Nephron progenitor cell (in vitro differentiated cells): ENCODE data around the gene TMPRSS6.

Experiments used
- DNase-seq: peaks from one replicate; pipeline ENCODE4 v3.0.0; 2021
- H3K27ac Mint-ChIP-seq: 2 replicates; pipeline ENCODE4 v1.8.0; 2021; ENCODE audit warnings: mild to moderate bottlenecking, moderate library complexity, mixed read lengths
- H3K27me3 Mint-ChIP-seq: 2 replicates; pipeline ENCODE4 v1.8.0; 2021; ENCODE audit warnings: mild to moderate bottlenecking, low read depth, mixed read lengths; ENCODE audit not compliant: poor library complexity
- H3K36me3 Mint-ChIP-seq: 2 replicates; pipeline ENCODE4 v1.8.0; 2021; ENCODE audit warnings: low read depth, mixed read lengths
- H3K4me1 Mint-ChIP-seq: 2 replicates; pipeline ENCODE4 v1.8.0; 2021; ENCODE audit warnings: mixed read lengths
- H3K4me3 Mint-ChIP-seq: 2 replicates; pipeline ENCODE4 v1.8.0; 2021; ENCODE audit warnings: mild to moderate bottlenecking, moderate library complexity, mixed read lengths
- H3K9me3 Mint-ChIP-seq: 2 replicates; pipeline ENCODE4 v1.8.0; 2021; ENCODE audit warnings: mild to moderate bottlenecking, moderate library complexity, mixed read lengths
- CTCF ChIP-seq: fragments of 200-600 bp; sonication (generic); IDR thresholded peaks from 2 replicates; pipeline ENCODE4 v1.5.0; 2021; ENCODE audit warnings: antibody characterized with exemption

Gene TMPRSS6

GRCh38 chr22:37051391-37052385 is 57.8 kb downstream of the TMPRSS6 start, which contains the start of gene KCTD17:
Gene KCTD17, plus strand, starts transcription at chr22:37051742. Its CDS starts 19 bp downstream, at chr22:37051761.
- H3K27me3 Mint-ChIP-seq = peaks cover 6% of the 10 kb centered on the region
- H3K4me3 Mint-ChIP-seq = peak within 1 kb of the TSS; percentile 88
- H3K27ac Mint-ChIP-seq = peak within 1 kb of the TSS; percentile 13
- TF ChIP-seq CTCF = no peak
- no peaks in the 10 kb centered on the region for H3K36me3 Mint-ChIP-seq
- peak; percentile 74 for DNase-seq
- H3K9me3 Mint-ChIP-seq = no peaks in the 10 kb centered on the region
- peaks cover 19% of the 10 kb centered on the region for H3K4me1 Mint-ChIP-seq

- Mint-ChIP-seq H3K36me3 (no peaks in the 10 kb centered on the region), H3K4me3 (peak overlapping the region; percentile 88), H3K27me3 (peaks cover 6% of the 10 kb centered on the region), H3K4me1 (peaks cover 19% of the 10 kb centered on the region), H3K27ac (no peak overlapping the region), H3K9me3 (no peaks in the 10 kb centered on the region)
- no peak for DNase-seq
- TF ChIP-seq CTCF = no peak
Measured at GRCh38 chr22:37050913-37051312, 58.6 kb downstream of the TMPRSS6 start.

- peaks cover 29% of the 10 kb centered on the region for H3K4me1 Mint-ChIP-seq
- H3K27ac Mint-ChIP-seq = no peak overlapping the region
- H3K36me3 Mint-ChIP-seq = no peaks in the 10 kb centered on the region
Measured at GRCh38 chr22:37049224-37049623, 60.3 kb downstream of the TMPRSS6 start.

GRCh38 chr22:37048133-37048532 is 61.4 kb downstream of the TMPRSS6 start:
- no peak for TF ChIP-seq CTCF
- Mint-ChIP-seq H3K36me3 (no peaks in the 10 kb centered on the region), H3K27me3 (peaks cover 8% of the 10 kb centered on the region), H3K4me3 (no peak overlapping the region), H3K9me3 (no peaks in the 10 kb centered on the region), H3K27ac (no peak overlapping the region), H3K4me1 (peaks cover 33% of the 10 kb centered on the region)
- DNase-seq = no peak

More at GRCh38 chr22:37049224-37049623, 60.3 kb downstream of the TMPRSS6 start:
- Mint-ChIP-seq H3K9me3 (no peaks in the 10 kb centered on the region), H3K4me3 (no peak overlapping the region), H3K27me3 (peaks cover 9% of the 10 kb centered on the region)
- DNase-seq = no peak
- TF ChIP-seq CTCF = no peak

GRCh38 chr22:37047006-37047405 is 62.5 kb downstream of the TMPRSS6 start:
- Mint-ChIP-seq H3K36me3 (no peaks in the 10 kb centered on the region), H3K27ac (no peak overlapping the region), H3K4me1 (peaks cover 28% of the 10 kb centered on the region), H3K27me3 (peaks cover 3% of the 10 kb centered on the region), H3K4me3 (no peak overlapping the region), H3K9me3 (no peaks in the 10 kb centered on the region)
- no peak for TF ChIP-seq CTCF
- no peak for DNase-seq
